ENCODE measurements around the gene IGF2BP2.
A peak's percentile ranks its signal among the peaks of the same experiment; 100 is the strongest.
"Not testable (repeated sequence)": the region's sequence is repeated elsewhere in the genome, so short reads cannot be mapped to it uniquely, and the experiment has no call there.

Gene IGF2BP2

DNA sequence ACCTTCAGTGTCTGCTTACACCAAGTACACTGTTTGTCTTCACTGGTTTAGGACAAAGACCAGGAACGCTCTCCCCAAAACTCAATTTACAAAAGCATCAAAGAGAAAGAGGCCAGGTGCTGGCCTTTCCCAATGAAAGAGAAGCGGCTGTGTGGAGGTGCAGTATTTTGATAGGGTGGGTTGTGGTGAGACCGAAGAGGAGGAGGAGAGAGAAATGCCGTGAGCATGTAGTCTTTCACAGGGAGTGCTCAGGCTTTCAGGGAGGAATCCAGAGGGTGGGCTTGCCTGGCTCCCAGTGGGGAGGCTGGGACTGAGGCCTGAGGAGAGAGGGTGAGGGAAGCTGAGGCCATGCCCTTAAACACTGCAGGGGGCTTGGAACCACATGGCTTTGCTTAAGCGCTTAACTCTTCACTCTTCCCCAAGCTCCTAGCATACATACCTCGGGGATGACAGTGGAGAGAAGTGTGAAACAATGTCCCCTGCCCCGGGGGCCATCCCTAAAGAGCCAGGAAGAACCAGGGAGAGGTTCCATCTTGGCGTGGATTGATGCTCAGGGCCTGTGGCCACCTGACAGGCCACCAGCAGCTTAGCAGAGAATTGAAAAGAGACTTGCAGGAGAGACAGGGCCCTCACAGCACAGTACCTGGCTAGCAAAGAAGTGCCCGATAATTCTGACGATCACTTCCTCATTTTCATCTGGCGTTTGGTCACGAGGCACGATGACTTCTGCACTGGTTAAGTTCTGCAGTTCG is 178.3 kb downstream of the IGF2BP2 start:
- TF ChIP-seq MYC (IDR thresholded peaks at IDR 0.05; ENCODE audit: low read depth, low read length): no peak
- TF ChIP-seq, protein P1, sequence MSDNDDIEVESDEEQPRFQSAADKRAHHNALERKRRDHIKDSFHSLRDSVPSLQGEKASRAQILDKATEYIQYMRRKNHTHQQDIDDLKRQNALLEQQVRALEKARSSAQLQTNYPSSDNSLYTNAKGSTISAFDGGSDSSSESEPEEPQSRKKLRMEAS (IDR thresholded peaks at IDR 0.05; ENCODE audit: low read depth, low read length): no peak
- TF ChIP-seq, protein P2, sequence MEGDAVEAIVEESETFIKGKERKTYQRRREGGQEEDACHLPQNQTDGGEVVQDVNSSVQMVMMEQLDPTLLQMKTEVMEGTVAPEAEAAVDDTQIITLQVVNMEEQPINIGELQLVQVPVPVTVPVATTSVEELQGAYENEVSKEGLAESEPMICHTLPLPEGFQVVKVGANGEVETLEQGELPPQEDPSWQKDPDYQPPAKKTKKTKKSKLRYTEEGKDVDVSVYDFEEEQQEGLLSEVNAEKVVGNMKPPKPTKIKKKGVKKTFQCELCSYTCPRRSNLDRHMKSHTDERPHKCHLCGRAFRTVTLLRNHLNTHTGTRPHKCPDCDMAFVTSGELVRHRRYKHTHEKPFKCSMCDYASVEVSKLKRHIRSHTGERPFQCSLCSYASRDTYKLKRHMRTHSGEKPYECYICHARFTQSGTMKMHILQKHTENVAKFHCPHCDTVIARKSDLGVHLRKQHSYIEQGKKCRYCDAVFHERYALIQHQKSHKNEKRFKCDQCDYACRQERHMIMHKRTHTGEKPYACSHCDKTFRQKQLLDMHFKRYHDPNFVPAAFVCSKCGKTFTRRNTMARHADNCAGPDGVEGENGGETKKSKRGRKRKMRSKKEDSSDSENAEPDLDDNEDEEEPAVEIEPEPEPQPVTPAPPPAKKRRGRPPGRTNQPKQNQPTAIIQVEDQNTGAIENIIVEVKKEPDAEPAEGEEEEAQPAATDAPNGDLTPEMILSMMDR (IDR thresholded peaks at IDR 0.05; ENCODE audit: low read depth, low read length): no peak
- TF ChIP-seq POLR2A (IDR thresholded peaks at IDR 0.05; ENCODE audit: extremely low read depth, insufficient read length): no peak
- no peak overlapping the region for H3K4me3 ChIP-seq (ENCODE audit: low read depth, low read length)
- peak; percentile 20 for DNase-seq (ENCODE audit: low read depth)

DNA sequence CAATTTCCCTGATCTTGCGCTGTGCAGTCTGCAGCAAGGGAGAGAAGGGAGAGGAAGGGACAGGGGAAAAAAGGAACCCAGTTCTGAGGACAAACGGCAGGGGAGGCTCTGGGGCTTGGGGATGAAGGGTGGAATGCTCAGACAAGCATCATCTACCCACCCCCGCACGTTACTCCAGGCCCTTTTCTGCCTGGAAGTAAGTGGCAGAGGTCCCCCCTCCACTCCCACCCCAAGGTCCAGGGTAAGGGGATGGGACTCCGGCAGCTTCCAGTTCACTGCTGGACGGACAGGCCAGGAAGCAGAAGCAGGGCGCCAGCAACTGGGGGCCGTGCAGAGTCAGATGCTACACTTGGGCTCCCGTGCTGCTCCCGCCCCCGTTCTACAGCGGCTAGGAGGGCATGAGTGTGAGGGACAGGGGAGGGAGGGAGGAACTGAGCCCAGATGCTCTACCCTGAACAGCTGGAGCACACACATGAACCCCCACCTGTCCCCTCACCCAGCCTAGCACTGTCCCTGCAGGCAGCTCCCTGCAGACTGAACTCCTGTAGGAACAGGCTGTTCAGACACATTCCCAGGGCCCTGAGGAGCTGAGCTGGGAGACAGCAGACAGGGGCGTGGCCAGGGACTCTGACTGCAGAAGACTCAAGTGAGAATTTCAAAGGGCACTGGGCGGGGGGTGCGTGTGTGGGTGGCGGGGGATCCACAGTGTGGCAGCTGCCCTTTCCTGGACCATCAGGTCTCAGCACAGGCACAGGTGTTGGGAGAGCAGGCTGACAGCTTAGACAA is 179.1 kb downstream of the IGF2BP2 start:
- TF ChIP-seq POLR2A (IDR thresholded peaks at IDR 0.05; ENCODE audit: extremely low read depth, insufficient read length) (no peak), MYC (IDR thresholded peaks at IDR 0.05; ENCODE audit: low read depth, low read length) (no peak)
- TF ChIP-seq, protein P1 (IDR thresholded peaks at IDR 0.05; ENCODE audit: low read depth, low read length): no peak
- TF ChIP-seq, protein P2 (IDR thresholded peaks at IDR 0.05; ENCODE audit: low read depth, low read length): no peak
- DNase-seq (ENCODE audit: low read depth): no peak
- no peak overlapping the region for H3K4me3 ChIP-seq (ENCODE audit: low read depth, low read length)

DNA sequence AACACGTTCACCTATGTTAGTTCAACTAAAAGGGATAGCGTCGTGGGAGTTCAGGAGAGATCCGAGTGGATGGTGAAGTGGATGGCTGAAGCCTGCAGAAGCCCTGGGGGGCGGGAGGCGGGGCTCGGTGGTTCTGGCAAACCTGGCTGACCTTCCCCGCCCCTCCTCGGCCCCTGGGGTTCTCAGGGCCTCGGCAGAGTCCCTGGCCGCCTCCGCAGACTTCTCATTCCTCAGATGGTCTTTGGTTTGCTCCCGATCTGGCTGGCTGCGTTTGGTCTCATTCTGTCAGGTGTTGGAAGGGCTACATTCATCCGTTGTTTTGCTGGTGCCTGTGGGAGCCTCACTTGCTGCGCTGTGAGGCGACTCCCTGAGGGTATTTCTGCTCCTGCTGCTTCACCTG is 179.7 kb downstream of the IGF2BP2 start:
- DNase-seq (ENCODE audit: low read depth); H3K4me3 ChIP-seq (ENCODE audit: low read depth, low read length): not testable (repeated sequence)

DNA sequence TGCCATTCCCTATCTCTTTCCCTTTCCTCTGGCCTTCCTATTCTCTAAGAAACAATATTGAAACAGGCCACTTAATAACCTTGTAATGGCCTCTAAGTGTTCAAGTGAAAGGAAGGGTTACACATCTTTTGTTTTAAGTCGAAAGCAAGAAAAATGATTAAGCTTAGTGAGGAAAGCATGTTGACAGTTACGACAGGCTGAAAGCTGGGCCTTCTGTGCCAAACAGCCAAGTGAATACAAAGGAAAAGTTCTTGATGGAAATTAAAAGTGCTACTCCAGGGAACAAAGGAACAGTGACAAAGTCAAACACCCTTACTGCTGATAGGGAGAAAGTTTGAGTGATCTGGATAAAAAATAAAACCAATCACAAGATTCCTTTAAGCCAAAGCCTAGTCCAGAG is 184.5 kb downstream of the IGF2BP2 start:
- DNase-seq (ENCODE audit: low read depth): no peak
- TF ChIP-seq, protein P2 (IDR thresholded peaks at IDR 0.05; ENCODE audit: low read depth, low read length): no peak
- TF ChIP-seq POLR2A (IDR thresholded peaks at IDR 0.05; ENCODE audit: extremely low read depth, insufficient read length) (no peak), MYC (IDR thresholded peaks at IDR 0.05; ENCODE audit: low read depth, low read length) (no peak)
- TF ChIP-seq, protein P1 (IDR thresholded peaks at IDR 0.05; ENCODE audit: low read depth, low read length): no peak
- no peak overlapping the region for H3K4me3 ChIP-seq (ENCODE audit: low read depth, low read length)

DNA sequence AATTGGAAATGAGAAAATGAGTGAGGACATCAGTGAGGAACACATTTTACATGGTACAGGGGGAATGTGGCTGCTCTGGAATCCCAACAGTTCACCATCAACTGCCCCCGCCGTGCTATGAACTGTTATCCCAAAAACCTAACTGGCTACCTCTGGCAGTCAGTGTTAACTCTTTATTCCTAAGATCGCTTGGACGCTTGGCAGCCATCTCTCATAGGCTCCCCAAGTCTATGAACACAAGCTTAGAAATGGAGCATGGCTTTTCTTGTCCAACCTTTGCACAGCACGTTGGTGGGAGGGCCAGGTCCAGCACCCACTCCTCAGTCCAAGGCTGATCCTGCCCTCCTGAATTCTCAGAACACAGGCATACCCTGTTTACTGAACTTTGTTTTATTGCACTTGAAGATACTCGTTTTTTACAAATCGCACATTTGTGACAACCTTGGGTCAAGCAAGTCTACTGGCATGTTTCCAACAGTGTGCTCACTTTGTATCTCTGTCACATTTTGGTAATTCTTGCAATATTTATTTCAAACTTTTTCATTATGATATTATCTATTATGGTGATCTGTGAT is 185.1 kb downstream of the IGF2BP2 start:
- TF ChIP-seq MYC (IDR thresholded peaks at IDR 0.05; ENCODE audit: low read depth, low read length) (no peak), POLR2A (IDR thresholded peaks at IDR 0.05; ENCODE audit: extremely low read depth, insufficient read length) (no peak)
- TF ChIP-seq, protein P2 (IDR thresholded peaks at IDR 0.05; ENCODE audit: low read depth, low read length): no peak
- TF ChIP-seq, protein P1 (IDR thresholded peaks at IDR 0.05; ENCODE audit: low read depth, low read length): no peak
- no peak overlapping the region for H3K4me3 ChIP-seq (ENCODE audit: low read depth, low read length)
- no peak for DNase-seq (ENCODE audit: low read depth)

DNA sequence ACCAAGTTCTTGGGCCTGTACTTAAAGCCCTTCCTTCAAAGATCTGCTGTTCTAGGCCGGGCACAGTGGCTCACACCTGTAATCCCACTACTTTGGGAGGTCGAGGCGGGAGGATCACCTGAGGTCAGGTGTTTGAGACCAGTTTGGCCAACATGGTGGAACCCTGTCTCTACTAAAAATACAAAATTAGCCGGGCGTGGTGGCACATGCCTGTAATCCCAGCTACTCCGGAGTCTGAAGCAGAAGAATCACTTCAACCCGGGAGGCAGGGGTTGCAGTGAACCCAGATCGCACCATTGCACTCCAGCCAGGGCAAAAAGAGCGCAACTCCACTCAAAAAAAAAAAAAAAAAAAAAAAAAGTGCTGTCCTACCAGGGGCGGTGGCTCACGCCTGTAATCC is 186.2 kb downstream of the IGF2BP2 start:
- not testable (repeated sequence) for DNase-seq (ENCODE audit: low read depth); H3K4me3 ChIP-seq (ENCODE audit: low read depth, low read length)
